K562 (cell line): ENCODE measurements around the gene CCDC167. TPM values are rescaled to one million over a fixed set of nuclear protein-coding genes. Genes with fewer than 3 reads are reported as not detected.

Experiments
- CC2D1A ChIP-seq: fragments of 450-650 bp; IDR thresholded peaks from 2 replicates; pipeline ENCODE4 v1.6.1; 2017; ENCODE audit warnings: mild to moderate bottlenecking
- CEBPZ ChIP-seq: fragments of 150-350 bp; IDR thresholded peaks from 2 replicates; pipeline ENCODE4 v1.6.1; 2014; ENCODE audit warnings: low read depth, mild to moderate bottlenecking, low read length, borderline replicate concordance
- CSDE1 ChIP-seq, 2 experiments: fragments of 450-650 bp; IDR thresholded peaks; 2 replicates each; pipeline ENCODE4 v1.6.1; 2016; ENCODE audit warnings: mild to moderate bottlenecking in 1 of 2
- NFATC3 ChIP-seq: fragments of 450-650 bp; IDR thresholded peaks from 2 replicates; pipeline ENCODE4 v1.6.1; 2017; ENCODE audit warnings: mild to moderate bottlenecking
- RBM39 ChIP-seq: fragments of 200-400 bp; formaldehyde crosslinking; optimal IDR thresholded peaks from 2 replicates; pipeline ENCODE3; 2018; ENCODE audit warnings: low read depth, low read length
- U2AF2 ChIP-seq: fragments of 200-400 bp; formaldehyde crosslinking; optimal IDR thresholded peaks from 2 replicates; pipeline ENCODE3; 2017; ENCODE audit warnings: low read depth, mild to moderate bottlenecking, low read length
- ZFP36 ChIP-seq: fragments of 150-350 bp; IDR thresholded peaks from 2 replicates; pipeline ENCODE4 v1.6.1; 2018; ENCODE audit warnings: low read length, low read depth; ENCODE audit not compliant: partially characterized antibody
- ZFPM2 ChIP-seq: fragments of 250-450 bp; sonication (Bioruptor Pico); IDR thresholded peaks from 2 replicates; pipeline ENCODE4 v1.5.1; 2022; ENCODE audit warnings: mild to moderate bottlenecking
- ZKSCAN3 ChIP-seq: fragments of 250-450 bp; sonication (Bioruptor Pico); IDR thresholded peaks from 2 replicates; pipeline ENCODE4 v1.4.0; 2020
- ZNF134 ChIP-seq: fragments of 250-450 bp; sonication (Bioruptor Pico); conservative IDR thresholded peaks from 2 replicates; pipeline ENCODE4 v1.4.0; 2020
- ZNF224 ChIP-seq: sonication (generic); formaldehyde crosslinking; IDR thresholded peaks from 2 replicates; pipeline ENCODE4 v1.8.0; 2022; ENCODE audit warnings: mild to moderate bottlenecking, missing genetic modification reagents
- ZNF639 ChIP-seq, 2 experiments: fragments of 200-800 bp in 1 of 2; sonication (Bioruptor generic) in 1 of 2; sonication (generic) in 1 of 2; formaldehyde crosslinking in 1 of 2; IDR thresholded peaks in 1 of 2; conservative IDR thresholded peaks in 1 of 2; 2 replicates each; pipeline versions ENCODE4 v1.5.0 to v1.6.1; 2016 to 2020; ENCODE audit warnings: missing compliant biosample characterization in 1 of 2, missing genetic modification characterization in 1 of 2, missing genetic modification reagents in 1 of 2
- polyA plus RNA-seq, 8 experiments: library from polyadenylated mRNA; depleted of rRNA in 4 of 8; stranded (reverse) in 5 of 8; unstranded in 3 of 8; fragments of >200 nt; fragmentation: Nextera tagmentation in 2 of 8; fragmentation: Illumina TruSeq in 1 of 8; extraction: Ambion mirVana in 2 of 8; extraction: Trizol in 1 of 8; gene quantifications; 2 replicates each; pipeline versions ENCODE4 v1.2.1 to v1.2.3, GENCODE V29; 2011 to 2014; ENCODE audit warnings: inconsistent platforms in 1 of 8, missing spikeins in 1 of 8
- total RNA-seq, 7 experiments: library from RNA; depleted of rRNA in 6 of 7; stranded (reverse); fragments of >200 nt in 6 of 7; fragmentation: Illumina TruSeq in 2 of 7; extraction: Trizol in 2 of 7; gene quantifications; 2 replicates each; pipeline versions ENCODE4 v1.2.1 to v1.2.3, GENCODE V29; 2011 to 2021; ENCODE audit warnings: low replicate concordance in 1 of 7
- TF ChIP-seq, protein P1 (sequence below): sonication (generic); formaldehyde crosslinking; IDR thresholded peaks from 2 replicates; pipeline ENCODE4 v1.8.0; 2023; ENCODE audit warnings: missing genetic modification reagents, mild to moderate bottlenecking, borderline replicate concordance

Gene CCDC167
- total and polyA plus RNA-seq, 9 of the 15 experiments (the other 6 are each of a cell fraction or from before 2014, with no cell fraction given): 26.0 to 114 (median 45.2) TPM

GRCh38 chr6:37499433-37500293, at the start of gene CCDC167 (continued):
- no peak for TF ChIP-seq CEBPZ
- TF ChIP-seq, protein P1, sequence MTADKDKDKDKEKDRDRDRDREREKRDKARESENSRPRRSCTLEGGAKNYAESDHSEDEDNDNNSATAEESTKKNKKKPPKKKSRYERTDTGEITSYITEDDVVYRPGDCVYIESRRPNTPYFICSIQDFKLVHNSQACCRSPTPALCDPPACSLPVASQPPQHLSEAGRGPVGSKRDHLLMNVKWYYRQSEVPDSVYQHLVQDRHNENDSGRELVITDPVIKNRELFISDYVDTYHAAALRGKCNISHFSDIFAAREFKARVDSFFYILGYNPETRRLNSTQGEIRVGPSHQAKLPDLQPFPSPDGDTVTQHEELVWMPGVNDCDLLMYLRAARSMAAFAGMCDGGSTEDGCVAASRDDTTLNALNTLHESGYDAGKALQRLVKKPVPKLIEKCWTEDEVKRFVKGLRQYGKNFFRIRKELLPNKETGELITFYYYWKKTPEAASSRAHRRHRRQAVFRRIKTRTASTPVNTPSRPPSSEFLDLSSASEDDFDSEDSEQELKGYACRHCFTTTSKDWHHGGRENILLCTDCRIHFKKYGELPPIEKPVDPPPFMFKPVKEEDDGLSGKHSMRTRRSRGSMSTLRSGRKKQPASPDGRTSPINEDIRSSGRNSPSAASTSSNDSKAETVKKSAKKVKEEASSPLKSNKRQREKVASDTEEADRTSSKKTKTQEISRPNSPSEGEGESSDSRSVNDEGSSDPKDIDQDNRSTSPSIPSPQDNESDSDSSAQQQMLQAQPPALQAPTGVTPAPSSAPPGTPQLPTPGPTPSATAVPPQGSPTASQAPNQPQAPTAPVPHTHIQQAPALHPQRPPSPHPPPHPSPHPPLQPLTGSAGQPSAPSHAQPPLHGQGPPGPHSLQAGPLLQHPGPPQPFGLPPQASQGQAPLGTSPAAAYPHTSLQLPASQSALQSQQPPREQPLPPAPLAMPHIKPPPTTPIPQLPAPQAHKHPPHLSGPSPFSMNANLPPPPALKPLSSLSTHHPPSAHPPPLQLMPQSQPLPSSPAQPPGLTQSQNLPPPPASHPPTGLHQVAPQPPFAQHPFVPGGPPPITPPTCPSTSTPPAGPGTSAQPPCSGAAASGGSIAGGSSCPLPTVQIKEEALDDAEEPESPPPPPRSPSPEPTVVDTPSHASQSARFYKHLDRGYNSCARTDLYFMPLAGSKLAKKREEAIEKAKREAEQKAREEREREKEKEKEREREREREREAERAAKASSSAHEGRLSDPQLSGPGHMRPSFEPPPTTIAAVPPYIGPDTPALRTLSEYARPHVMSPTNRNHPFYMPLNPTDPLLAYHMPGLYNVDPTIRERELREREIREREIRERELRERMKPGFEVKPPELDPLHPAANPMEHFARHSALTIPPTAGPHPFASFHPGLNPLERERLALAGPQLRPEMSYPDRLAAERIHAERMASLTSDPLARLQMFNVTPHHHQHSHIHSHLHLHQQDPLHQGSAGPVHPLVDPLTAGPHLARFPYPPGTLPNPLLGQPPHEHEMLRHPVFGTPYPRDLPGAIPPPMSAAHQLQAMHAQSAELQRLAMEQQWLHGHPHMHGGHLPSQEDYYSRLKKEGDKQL: no peak
- TF ChIP-seq ZNF134 (CRISPR knock-in tag): peak; percentile 84
- no peak for TF ChIP-seq U2AF2
- no peak for TF ChIP-seq NFATC3
- no peak for TF ChIP-seq ZNF639 (CRISPR knock-in tag; conservative IDR thresholded peaks at IDR 0.05 in 1 of 2, IDR thresholded peaks at IDR 0.05 in 1 of 2)
- no peak for TF ChIP-seq CC2D1A
- no peak for TF ChIP-seq RBM39
- TF ChIP-seq ZNF224 (CRISPR knock-in tag): no peak
- no peak for TF ChIP-seq ZKSCAN3 (CRISPR knock-in tag)
- no peak for TF ChIP-seq ZFPM2 (CRISPR knock-in tag)
- peak in 1 of 2 experiments; percentile 95; a peak in 2 of 4 replicates for TF ChIP-seq CSDE1 (IDR thresholded peaks at IDR 0.05)
- TF ChIP-seq ZFP36: peak; percentile 8
